Tibial artery (tissue), 4 donors: ENCODE data around the gene SORCS3.

Experiments
- DNase-seq, 2 donors: peaks; one replicate each; pipeline ENCODE4 v3.0.0-alpha.2; 2019
- H3K27ac ChIP-seq, 2 donors: fragments of 200-600 bp; sonication (generic) in 1 of 2; 1 replicate in 1 of 2; 2 replicates in 1 of 2; pipeline ENCODE4 v1.5.1; 2018 to 2019; ENCODE audit warnings: mild to moderate bottlenecking in 1 of 2
- H3K27me3 ChIP-seq, 2 donors: fragments of 200-600 bp; sonication (generic) in 1 of 2; one replicate each; pipeline versions ENCODE4 v1.5.1 to v1.6.0; 2016 to 2019
- H3K36me3 ChIP-seq, 3 donors: fragments of 200-600 bp; sonication (generic) in 2 of 3; one replicate each; pipeline ENCODE4 v1.5.1; 2016 to 2019; ENCODE audit warnings: mild to moderate bottlenecking in 2 of 3
- H3K4me1 ChIP-seq, 4 donors: fragments of 200-600 bp; sonication (generic) in 2 of 4; 1 replicate in 3 of 4; 2 replicates in 1 of 4; pipeline ENCODE4 v1.5.1; 2016 to 2019
- H3K4me3 ChIP-seq, 2 donors: fragments of 200-600 bp; sonication (generic) in 1 of 2; 1 replicate in 1 of 2; 2 replicates in 1 of 2; pipeline ENCODE4 v1.5.1; 2018 to 2019; ENCODE audit warnings: mild to moderate bottlenecking in 2 of 2
- H3K9me3 ChIP-seq, 3 donors: fragments of 200-600 bp; sonication (generic) in 1 of 3; one replicate each; pipeline ENCODE4 v1.5.1; 2016 to 2019
- CTCF ChIP-seq, 2 experiments: fragments of 200-600 bp in 1 of 2; fragments of 450-650 bp in 1 of 2; IDR thresholded peaks; one replicate each; pipeline ENCODE4 v1.5.1; 2017 to 2019; ENCODE audit warnings: antibody characterized with exemption in 2 of 2, mild to moderate bottlenecking in 1 of 2, moderate library complexity in 1 of 2
- intact Hi-C: fragments of 100-400 bp; cut with DNase I; formaldehyde crosslinking; loops from one replicate; pipeline ENCODE4 v1.15.0; 2023; ENCODE audit warnings: low total_unique reads

Gene SORCS3

GRCh38 chr10:105259201-105259600 lies 618.1 kb downstream of the SORCS3 start:
- no peaks in the 10 kb centered on the region for H3K36me3 ChIP-seq
- no peak overlapping the region for H3K27ac ChIP-seq
- no peaks in the 10 kb centered on the region for H3K27me3 ChIP-seq
- H3K4me3 ChIP-seq = no peak overlapping the region
- DNase-seq = no peak
- TF ChIP-seq CTCF (IDR thresholded peaks at IDR 0.05) = no peak
- H3K9me3 ChIP-seq = no peaks in the 10 kb centered on the region
- intact Hi-C loops = no loop called here
- H3K4me1 ChIP-seq = no peaks in the 10 kb centered on the region

- TF ChIP-seq CTCF (IDR thresholded peaks at IDR 0.05) = no peak
- Histone ChIP-seq H3K27me3 (no peaks in the 10 kb centered on the region), H3K4me1 (no peaks in the 10 kb centered on the region), H3K27ac (no peak overlapping the region), H3K36me3 (no peaks in the 10 kb centered on the region), H3K9me3 (no peaks in the 10 kb centered on the region), H3K4me3 (no peak overlapping the region)
- no peak for DNase-seq
- intact Hi-C loops = no loop called here
Measured at GRCh38 chr10:105262666-105263065, 621.6 kb downstream of the SORCS3 start.

GRCh38 chr10:105266966-105267539 lies 626.0 kb downstream of the SORCS3 start:
- no peak for TF ChIP-seq CTCF (IDR thresholded peaks at IDR 0.05)
- intact Hi-C loops = no loop called here
- Histone ChIP-seq H3K27ac (no peak overlapping the region), H3K4me1 (no peaks in the 10 kb centered on the region), H3K9me3 (no peaks in the 10 kb centered on the region), H3K4me3 (no peak overlapping the region), H3K36me3 (no peaks in the 10 kb centered on the region), H3K27me3 (no peaks in the 10 kb centered on the region)
- DNase-seq = no peak

- no peak overlapping the region for H3K4me3 ChIP-seq
- DNase-seq = no peak
- no peak overlapping the region for H3K27ac ChIP-seq
- H3K9me3 ChIP-seq = no peaks in the 10 kb centered on the region
- H3K36me3 ChIP-seq = no peaks in the 10 kb centered on the region
- no peaks in the 10 kb centered on the region for H3K27me3 ChIP-seq
- no peak for TF ChIP-seq CTCF (IDR thresholded peaks at IDR 0.05)
- intact Hi-C loops = no loop called here
- no peaks in the 10 kb centered on the region for H3K4me1 ChIP-seq
Measured at GRCh38 chr10:105268961-105269360, 627.9 kb downstream of the SORCS3 start.

- DNase-seq = no peak
- Histone ChIP-seq H3K36me3 (no peaks in the 10 kb centered on the region), H3K4me3 (no peak overlapping the region), H3K27ac (no peak overlapping the region), H3K4me1 (no peaks in the 10 kb centered on the region), H3K27me3 (no peaks in the 10 kb centered on the region), H3K9me3 (no peaks in the 10 kb centered on the region)
- TF ChIP-seq CTCF (IDR thresholded peaks at IDR 0.05) = no peak
- intact Hi-C loops = no loop called here
Measured at GRCh38 chr10:105269689-105270088, 628.6 kb downstream of the SORCS3 start.

GRCh38 chr10:105274556-105275070 lies 633.5 kb downstream of the SORCS3 start:
- no peak for DNase-seq
- no peak overlapping the region for H3K27ac ChIP-seq
- no peaks in the 10 kb centered on the region for H3K4me1 ChIP-seq
- intact Hi-C loops = no loop called here
- no peaks in the 10 kb centered on the region for H3K27me3 ChIP-seq
- no peaks in the 10 kb centered on the region for H3K36me3 ChIP-seq
- H3K4me3 ChIP-seq = no peak overlapping the region
- H3K9me3 ChIP-seq = no peaks in the 10 kb centered on the region
- TF ChIP-seq CTCF (IDR thresholded peaks at IDR 0.05) = no peak
